ENCODE data around the gene PCYT1B. TPM values are rescaled to one million over a fixed set of nuclear protein-coding genes. Genes with fewer than 3 reads are reported as not detected.

PCYT1B gene
- total RNA-seq, 1 donor from 2014 or later = 1.1 TPM

DNA sequence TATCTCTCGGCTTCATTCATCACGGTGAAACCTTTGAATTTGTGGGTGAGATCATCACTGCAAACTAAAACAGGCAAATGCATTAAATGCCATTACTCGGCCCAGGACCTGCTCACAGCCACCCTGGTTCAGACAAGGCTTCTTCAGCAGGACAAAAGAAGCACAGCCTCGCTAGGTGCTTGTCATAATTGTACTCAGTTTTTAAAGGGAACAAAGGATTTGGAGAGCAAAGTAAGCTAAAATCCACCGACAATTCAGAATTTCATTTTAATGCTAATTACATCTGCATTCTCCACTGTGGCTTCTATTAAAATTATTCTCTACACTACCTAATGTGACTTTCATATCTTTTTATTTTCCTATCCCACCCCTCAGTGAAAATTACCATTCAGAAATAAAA is 57.0 kb downstream of the PCYT1B start:
- DNase-seq (ENCODE audit: extremely low spot score, unreplicated experiment) = no peak
- TF ChIP-seq, protein P1, sequence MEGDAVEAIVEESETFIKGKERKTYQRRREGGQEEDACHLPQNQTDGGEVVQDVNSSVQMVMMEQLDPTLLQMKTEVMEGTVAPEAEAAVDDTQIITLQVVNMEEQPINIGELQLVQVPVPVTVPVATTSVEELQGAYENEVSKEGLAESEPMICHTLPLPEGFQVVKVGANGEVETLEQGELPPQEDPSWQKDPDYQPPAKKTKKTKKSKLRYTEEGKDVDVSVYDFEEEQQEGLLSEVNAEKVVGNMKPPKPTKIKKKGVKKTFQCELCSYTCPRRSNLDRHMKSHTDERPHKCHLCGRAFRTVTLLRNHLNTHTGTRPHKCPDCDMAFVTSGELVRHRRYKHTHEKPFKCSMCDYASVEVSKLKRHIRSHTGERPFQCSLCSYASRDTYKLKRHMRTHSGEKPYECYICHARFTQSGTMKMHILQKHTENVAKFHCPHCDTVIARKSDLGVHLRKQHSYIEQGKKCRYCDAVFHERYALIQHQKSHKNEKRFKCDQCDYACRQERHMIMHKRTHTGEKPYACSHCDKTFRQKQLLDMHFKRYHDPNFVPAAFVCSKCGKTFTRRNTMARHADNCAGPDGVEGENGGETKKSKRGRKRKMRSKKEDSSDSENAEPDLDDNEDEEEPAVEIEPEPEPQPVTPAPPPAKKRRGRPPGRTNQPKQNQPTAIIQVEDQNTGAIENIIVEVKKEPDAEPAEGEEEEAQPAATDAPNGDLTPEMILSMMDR (IDR thresholded peaks at IDR 0.05) = no peak
- Mint-ChIP-seq H3K9me3 (ENCODE audit: unreplicated experiment) (no peaks in the 10 kb centered on the region), H3K4me3 (ENCODE audit: unreplicated experiment) (no peak overlapping the region), H3K27me3 (ENCODE audit: unreplicated experiment) (peaks cover 2% of the 10 kb centered on the region), H3K4me1 (ENCODE audit: unreplicated experiment) (no peaks in the 10 kb centered on the region), H3K36me3 (ENCODE audit: unreplicated experiment) (no peaks in the 10 kb centered on the region), H3K27ac (ENCODE audit: unreplicated experiment) (no peak overlapping the region)

DNA sequence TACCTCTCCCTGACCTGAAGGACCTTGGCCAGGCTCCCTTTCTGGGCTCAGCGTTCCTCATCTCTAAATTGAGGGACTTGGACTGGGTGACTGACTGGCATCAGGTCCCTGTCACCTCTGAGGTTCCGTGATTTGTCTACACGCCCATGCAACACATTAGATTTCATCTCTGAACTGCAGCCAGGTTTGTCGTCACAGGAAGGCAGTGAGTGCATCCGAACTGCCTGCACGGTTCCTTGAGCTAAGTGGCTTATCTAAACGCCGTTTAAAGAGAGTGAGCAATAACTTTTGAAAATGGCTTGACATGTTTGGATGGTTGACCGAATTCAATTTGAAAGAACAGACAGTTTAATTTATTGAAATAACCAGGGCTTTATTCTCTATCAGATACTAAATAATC is 70.1 kb downstream of the PCYT1B start:
- Mint-ChIP-seq H3K36me3 (ENCODE audit: unreplicated experiment) (no peaks in the 10 kb centered on the region), H3K9me3 (ENCODE audit: unreplicated experiment) (no peaks in the 10 kb centered on the region), H3K27me3 (ENCODE audit: unreplicated experiment) (no peaks in the 10 kb centered on the region), H3K4me1 (ENCODE audit: unreplicated experiment) (no peaks in the 10 kb centered on the region), H3K4me3 (ENCODE audit: unreplicated experiment) (no peak overlapping the region), H3K27ac (ENCODE audit: unreplicated experiment) (no peak overlapping the region)
- DNase-seq (ENCODE audit: extremely low spot score, unreplicated experiment) = no peak
- TF ChIP-seq, protein P1 (IDR thresholded peaks at IDR 0.05) = no peak

DNA sequence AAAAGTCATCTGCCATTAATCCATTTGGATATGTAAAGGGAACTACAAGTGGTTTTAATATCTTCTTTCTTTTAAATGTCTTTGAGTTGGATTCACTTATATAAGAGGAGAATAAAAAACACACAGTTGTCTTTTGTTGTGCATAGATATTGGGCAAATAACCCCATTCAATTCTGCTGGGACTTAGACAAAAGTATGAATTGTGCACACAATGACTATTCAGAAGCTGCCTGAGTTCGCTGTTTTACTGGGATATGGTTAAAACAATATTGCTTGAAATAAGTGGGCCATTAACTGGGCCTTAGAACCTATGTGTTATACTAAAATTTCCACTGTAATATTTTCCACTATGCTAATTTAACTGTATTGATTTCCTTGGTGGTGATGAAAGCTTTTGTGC is 71.7 kb downstream of the PCYT1B start:
- no peaks in the 10 kb centered on the region for H3K27me3 Mint-ChIP-seq (ENCODE audit: unreplicated experiment)
- no peak for DNase-seq (ENCODE audit: extremely low spot score, unreplicated experiment)

DNA sequence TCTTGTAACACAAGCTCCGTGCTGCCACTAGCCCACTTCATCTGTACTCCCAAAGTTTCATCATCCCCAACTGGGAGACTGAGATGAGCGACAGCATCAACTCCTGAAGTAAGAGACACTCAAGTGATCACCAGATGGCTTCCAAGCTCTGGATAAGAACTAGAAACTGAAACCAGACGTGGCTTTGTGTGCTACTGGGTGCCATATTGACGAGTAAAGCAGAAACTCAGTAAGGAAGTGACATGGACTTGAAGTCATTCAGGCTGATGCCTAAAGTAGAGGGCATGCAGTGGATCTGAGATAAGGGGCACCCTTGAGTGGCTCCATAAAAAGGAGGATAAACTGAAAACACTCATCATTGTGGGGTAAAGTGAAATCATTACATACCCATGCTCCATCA is 72.4 kb downstream of the PCYT1B start:
- H3K9me3 Mint-ChIP-seq (ENCODE audit: unreplicated experiment) = no peaks in the 10 kb centered on the region
- no peaks in the 10 kb centered on the region for H3K4me1 Mint-ChIP-seq (ENCODE audit: unreplicated experiment)
- no peak overlapping the region for H3K4me3 Mint-ChIP-seq (ENCODE audit: unreplicated experiment)
- H3K27me3 Mint-ChIP-seq (ENCODE audit: unreplicated experiment) = no peaks in the 10 kb centered on the region
- no peak overlapping the region for H3K27ac Mint-ChIP-seq (ENCODE audit: unreplicated experiment)
- no peaks in the 10 kb centered on the region for H3K36me3 Mint-ChIP-seq (ENCODE audit: unreplicated experiment)
- TF ChIP-seq, protein P1 (IDR thresholded peaks at IDR 0.05) = no peak
- no peak for DNase-seq (ENCODE audit: extremely low spot score, unreplicated experiment)

More for the DNA sequence above, 71.7 kb downstream of the PCYT1B start:
- no peaks in the 10 kb centered on the region for H3K4me1 Mint-ChIP-seq (ENCODE audit: unreplicated experiment)
- no peak overlapping the region for H3K4me3 Mint-ChIP-seq (ENCODE audit: unreplicated experiment)
- H3K36me3 Mint-ChIP-seq (ENCODE audit: unreplicated experiment) = no peaks in the 10 kb centered on the region
- H3K27ac Mint-ChIP-seq (ENCODE audit: unreplicated experiment) = no peak overlapping the region
- H3K9me3 Mint-ChIP-seq (ENCODE audit: unreplicated experiment) = no peaks in the 10 kb centered on the region
- TF ChIP-seq, protein P1 (IDR thresholded peaks at IDR 0.05) = no peak

DNA sequence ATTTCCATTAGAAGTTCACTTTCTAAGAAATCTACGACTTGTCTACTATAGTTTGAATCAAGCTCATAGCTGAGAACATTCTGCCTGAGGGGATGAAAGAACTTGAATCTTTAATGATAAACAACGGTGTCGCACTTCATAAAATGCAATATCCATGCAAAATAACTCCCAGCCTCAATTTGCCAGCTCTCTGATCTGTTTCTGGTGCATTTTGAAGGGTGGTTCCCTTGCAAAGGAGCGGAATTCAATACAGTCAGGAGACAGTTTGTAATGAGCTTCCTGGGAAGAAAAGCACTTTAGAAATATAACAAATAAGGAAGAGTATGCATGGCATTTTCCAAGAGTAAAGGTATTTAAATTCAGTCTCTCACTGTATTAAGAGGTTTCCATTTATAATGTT is 80.0 kb downstream of the PCYT1B start:
- peaks cover 2% of the 10 kb centered on the region for H3K27me3 Mint-ChIP-seq (ENCODE audit: unreplicated experiment)
- peaks cover 11% of the 10 kb centered on the region for H3K4me1 Mint-ChIP-seq (ENCODE audit: unreplicated experiment)
- H3K4me3 Mint-ChIP-seq (ENCODE audit: unreplicated experiment) = no peak overlapping the region
- H3K9me3 Mint-ChIP-seq (ENCODE audit: unreplicated experiment) = no peaks in the 10 kb centered on the region
- DNase-seq (ENCODE audit: extremely low spot score, unreplicated experiment) = no peak
- TF ChIP-seq, protein P1 (IDR thresholded peaks at IDR 0.05) = no peak
- no peaks in the 10 kb centered on the region for H3K36me3 Mint-ChIP-seq (ENCODE audit: unreplicated experiment)
- no peak overlapping the region for H3K27ac Mint-ChIP-seq (ENCODE audit: unreplicated experiment)

All from osteocyte (in vitro differentiated cells).